ENCODE measurements around the gene MEGF11.

MEGF11 gene

DNA sequence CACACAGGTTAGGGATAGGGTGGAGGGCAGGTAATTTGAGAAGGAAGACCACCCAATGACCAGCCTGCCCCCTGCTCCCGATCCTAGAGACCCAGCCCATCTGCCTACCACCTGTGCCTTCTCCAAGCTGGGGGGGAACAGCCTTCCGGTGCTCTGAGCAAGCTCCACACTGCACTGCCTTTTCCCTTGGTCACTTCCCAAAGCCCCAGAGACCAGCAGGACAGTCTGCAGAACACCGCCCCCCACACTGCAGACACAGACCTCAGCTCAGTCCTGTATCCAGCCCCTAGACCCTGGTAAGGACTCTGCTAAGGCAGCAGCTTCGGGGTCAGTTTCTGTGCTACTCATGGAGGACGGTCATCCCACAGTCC lies 156.9 kb downstream of the MEGF11 start:
- H3K27ac ChIP-seq = no peak overlapping the region
- TF ChIP-seq, protein P1, sequence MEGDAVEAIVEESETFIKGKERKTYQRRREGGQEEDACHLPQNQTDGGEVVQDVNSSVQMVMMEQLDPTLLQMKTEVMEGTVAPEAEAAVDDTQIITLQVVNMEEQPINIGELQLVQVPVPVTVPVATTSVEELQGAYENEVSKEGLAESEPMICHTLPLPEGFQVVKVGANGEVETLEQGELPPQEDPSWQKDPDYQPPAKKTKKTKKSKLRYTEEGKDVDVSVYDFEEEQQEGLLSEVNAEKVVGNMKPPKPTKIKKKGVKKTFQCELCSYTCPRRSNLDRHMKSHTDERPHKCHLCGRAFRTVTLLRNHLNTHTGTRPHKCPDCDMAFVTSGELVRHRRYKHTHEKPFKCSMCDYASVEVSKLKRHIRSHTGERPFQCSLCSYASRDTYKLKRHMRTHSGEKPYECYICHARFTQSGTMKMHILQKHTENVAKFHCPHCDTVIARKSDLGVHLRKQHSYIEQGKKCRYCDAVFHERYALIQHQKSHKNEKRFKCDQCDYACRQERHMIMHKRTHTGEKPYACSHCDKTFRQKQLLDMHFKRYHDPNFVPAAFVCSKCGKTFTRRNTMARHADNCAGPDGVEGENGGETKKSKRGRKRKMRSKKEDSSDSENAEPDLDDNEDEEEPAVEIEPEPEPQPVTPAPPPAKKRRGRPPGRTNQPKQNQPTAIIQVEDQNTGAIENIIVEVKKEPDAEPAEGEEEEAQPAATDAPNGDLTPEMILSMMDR (conservative IDR thresholded peaks at IDR 0.05) = no peak

DNA sequence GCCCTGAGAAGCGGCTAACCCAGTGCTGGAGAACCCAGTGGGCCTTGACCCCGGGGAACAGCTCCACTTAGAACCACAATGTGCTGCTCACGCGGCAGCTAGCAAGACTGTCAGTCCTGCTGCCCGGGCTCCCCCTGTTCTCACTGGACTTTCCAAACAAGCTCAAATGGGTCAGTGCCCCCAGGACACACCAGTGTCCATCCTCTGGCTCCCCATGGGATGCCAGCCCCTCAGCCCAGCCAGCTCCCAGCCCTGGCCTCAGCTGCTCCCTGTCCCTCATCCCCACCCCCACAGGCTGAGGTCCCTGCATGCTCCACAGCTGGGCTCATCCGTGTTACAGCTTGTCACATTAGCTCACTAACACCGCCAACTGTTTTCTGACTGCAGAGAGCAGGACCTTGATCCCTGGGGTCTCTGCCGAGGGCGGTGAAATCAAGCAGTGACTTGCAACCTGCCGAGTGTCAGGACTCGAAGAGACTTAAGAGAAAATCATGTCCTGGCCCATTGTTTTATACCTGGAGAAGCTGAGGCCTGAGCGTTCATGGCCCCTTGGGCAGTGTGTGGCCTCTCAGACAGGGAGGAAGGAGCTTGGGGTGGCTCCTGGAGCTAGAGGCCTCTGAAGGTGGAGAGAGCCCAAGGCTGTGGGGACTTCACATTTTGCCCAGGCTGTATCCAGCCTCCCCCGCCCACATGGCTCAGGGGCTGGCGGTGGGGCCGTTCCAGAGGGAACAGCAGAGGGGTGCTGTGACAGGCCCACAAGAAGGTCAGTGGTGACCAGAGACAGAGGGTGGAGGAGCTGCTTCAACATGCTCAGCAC lies 157.5 kb downstream of the MEGF11 start:
- TF ChIP-seq, protein P1 (conservative IDR thresholded peaks at IDR 0.05) = no peak
- no peak overlapping the region for H3K27ac ChIP-seq

DNA sequence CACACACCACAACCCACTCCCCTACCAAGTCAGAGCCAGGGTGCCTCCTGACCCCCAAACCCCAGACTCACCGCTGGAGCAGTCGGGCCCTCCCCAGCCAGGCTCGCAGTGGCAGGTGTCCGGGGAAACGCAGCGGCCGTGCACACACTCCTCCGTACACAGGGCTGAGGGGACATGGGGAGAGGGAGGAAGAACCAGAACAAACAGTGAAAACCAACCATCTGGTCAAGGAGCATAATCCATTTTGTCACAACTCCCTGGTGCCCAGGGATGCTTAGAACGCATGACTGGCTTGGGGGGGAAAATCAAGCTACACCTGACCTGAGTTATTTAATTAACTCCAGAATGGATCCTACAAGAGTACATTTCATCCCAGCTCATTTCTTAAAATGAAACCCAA lies 159.2 kb downstream of the MEGF11 start:
- H3K27ac ChIP-seq = no peak overlapping the region
- TF ChIP-seq, protein P1 (conservative IDR thresholded peaks at IDR 0.05) = no peak

DNA sequence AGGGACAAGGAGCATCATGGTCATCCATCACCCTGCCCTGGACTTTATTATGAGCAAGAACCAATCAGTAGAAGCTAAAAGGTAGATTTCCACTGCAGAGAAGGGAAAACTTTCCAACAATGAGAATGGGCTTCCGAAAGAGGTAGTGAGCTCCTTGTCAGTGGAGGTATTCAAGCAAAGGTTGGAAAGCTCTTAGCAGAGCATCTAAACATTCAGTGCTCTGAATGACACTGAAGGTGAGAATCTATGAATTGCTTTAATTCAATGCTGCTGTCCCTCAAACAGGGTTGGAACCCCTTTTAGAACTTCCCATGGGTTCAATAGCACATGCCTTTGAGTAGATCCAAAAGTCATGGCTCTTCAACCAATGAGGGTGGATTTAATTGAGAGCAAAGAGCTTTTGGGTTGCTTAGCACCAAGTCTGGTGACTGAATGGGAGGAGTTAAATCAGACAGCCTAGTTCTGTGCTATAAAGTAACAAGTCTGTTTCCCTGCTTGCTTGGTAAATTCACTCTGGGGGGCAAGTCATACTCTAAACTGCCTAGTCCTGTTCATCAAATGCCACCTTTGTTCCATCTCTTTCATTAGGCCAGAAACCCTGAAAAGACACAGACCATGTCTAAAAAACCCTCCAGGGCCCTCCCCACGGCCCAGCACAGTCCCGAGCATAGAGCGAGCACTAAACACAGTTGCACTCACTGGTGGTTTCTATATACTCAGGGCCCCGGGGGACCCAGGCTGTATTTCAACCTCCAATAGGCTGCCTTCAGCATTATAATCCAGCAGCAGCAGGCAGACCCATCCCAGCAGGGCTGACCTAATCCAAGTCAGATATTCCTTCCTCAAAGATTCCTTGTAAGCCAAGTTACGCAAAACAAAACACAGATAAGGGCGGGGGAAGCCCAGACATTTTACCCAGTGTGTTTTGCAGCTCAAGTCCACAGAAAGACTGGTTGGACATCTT lies 161.2 kb downstream of the MEGF11 start:
- TF ChIP-seq, protein P1 (conservative IDR thresholded peaks at IDR 0.05) = no peak
- no peak overlapping the region for H3K27ac ChIP-seq

DNA sequence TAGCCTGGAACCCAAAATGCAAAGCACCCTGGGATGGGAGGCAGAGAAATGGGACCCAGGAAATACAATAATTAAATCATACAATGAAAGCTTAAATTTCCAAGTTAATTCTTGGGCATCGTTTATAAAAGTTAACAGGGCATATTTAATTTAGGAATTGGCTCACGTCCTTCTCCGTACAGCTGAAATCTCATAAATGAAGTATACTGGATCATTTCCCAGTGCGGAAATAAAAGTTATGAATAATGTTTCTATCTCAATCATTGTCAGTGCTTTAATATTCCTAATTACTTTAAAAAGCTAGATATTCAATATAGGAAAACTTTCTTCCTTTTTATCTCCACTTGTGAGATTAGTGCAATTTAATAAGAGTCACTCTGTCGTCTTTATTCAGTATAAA lies 164.0 kb downstream of the MEGF11 start:
- peak overlapping the region; percentile 48 for H3K27ac ChIP-seq
- TF ChIP-seq, protein P1 (conservative IDR thresholded peaks at IDR 0.05) = no peak

DNA sequence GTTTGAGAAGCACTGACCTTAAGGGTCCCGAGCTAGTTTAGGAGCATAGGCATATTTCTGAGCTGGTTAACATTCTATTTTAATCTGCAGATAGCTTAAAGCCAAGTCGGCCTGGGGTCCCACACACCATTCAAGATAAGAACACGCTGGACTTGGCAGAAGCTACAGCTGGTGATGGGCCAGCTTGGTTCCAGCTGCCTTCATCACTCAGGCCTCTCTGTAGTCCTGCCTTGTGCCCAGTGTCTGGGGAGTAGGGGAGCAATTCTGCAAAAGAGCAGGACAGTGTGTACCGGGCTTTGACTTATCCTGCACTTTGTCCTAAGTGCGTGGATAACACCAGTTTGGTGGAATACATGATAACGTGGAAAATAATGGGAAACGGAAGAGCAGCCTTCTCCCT lies 164.5 kb downstream of the MEGF11 start:
- H3K27ac ChIP-seq = peak overlapping the region; percentile 48
- TF ChIP-seq, protein P1 (conservative IDR thresholded peaks at IDR 0.05) = no peak

DNA sequence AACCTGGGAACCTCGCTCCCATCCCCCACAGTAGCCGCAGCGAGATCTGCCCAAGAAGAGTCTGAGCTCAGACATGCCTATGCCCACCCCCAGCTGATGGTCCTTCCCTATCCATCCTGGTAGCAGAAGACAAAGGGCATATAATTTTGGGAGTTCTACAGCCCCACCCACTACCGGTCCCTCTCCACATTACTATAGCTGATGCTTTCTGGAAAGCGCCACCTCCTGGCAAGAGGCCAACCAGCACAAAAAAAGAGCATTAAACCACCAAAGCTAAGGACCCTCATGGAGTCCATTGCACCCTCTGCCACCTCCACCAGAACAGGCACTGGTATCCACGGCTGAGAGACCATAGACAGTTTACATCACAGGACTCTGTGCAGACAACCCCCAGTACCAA lies 168.4 kb downstream of the MEGF11 start:
- H3K27ac ChIP-seq = no peak overlapping the region
- TF ChIP-seq, protein P1 (conservative IDR thresholded peaks at IDR 0.05) = no peak
